ENCODE data around the gene OR2T11.

DNA sequence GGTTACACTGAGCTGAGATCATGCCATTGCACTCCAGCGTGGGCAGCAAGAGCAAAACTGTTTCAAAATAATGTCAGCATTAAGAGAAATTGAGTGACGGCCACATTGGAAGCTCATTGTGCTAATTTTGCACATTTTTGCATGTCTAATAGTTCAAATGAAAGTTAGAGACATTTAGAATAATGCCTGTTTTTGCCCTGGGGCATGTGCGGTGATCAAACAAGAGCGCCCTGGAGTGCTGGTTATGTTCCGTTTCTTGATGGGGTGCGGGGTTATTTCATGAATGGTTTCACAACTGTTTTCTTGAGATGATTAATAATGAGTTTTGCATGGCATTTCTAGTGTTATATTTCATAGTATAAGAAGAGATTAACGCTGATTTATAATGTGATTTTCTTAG, 13.1 kb downstream of the OR2T11 start:
- TF ChIP-seq CEBPB (IDR thresholded peaks at IDR 0.05) (no peak), USF2 (IDR thresholded peaks at IDR 0.05) (no peak), POLR2A (IDR thresholded peaks at IDR 0.05; ENCODE audit: low read length) (no peak), FOSL2 (IDR thresholded peaks at IDR 0.05) (no peak), FOSL2 (CRISPR knock-in tag; IDR thresholded peaks at IDR 0.05) (no peak), EP300 (IDR thresholded peaks at IDR 0.05) (no peak), JUNB (IDR thresholded peaks at IDR 0.05) (no peak), CHD2 (IDR thresholded peaks at IDR 0.05; ENCODE audit: low read length, partially characterized antibody) (no peak), REST (IDR thresholded peaks at IDR 0.05) (no peak), MAFK (IDR thresholded peaks at IDR 0.05; ENCODE audit: partially characterized antibody) (no peak), MAZ (IDR thresholded peaks at IDR 0.05; ENCODE audit: borderline replicate concordance, low read depth, low read length) (no peak), KDM5A (IDR thresholded peaks at IDR 0.05) (no peak), MAX (IDR thresholded peaks at IDR 0.05) (no peak)
- TF ChIP-seq, protein P1, sequence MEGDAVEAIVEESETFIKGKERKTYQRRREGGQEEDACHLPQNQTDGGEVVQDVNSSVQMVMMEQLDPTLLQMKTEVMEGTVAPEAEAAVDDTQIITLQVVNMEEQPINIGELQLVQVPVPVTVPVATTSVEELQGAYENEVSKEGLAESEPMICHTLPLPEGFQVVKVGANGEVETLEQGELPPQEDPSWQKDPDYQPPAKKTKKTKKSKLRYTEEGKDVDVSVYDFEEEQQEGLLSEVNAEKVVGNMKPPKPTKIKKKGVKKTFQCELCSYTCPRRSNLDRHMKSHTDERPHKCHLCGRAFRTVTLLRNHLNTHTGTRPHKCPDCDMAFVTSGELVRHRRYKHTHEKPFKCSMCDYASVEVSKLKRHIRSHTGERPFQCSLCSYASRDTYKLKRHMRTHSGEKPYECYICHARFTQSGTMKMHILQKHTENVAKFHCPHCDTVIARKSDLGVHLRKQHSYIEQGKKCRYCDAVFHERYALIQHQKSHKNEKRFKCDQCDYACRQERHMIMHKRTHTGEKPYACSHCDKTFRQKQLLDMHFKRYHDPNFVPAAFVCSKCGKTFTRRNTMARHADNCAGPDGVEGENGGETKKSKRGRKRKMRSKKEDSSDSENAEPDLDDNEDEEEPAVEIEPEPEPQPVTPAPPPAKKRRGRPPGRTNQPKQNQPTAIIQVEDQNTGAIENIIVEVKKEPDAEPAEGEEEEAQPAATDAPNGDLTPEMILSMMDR (IDR thresholded peaks at IDR 0.05): no peak

Measured in A549 (cell line).